ENCODE data around the gene GRN. TPM values are rescaled to one million over a fixed set of nuclear protein-coding genes. Genes with fewer than 3 reads are reported as not detected.

GRN gene
- total RNA-seq, 2 experiments from 2014 or later, result 47.1 to 50.5 TPM

DNA sequence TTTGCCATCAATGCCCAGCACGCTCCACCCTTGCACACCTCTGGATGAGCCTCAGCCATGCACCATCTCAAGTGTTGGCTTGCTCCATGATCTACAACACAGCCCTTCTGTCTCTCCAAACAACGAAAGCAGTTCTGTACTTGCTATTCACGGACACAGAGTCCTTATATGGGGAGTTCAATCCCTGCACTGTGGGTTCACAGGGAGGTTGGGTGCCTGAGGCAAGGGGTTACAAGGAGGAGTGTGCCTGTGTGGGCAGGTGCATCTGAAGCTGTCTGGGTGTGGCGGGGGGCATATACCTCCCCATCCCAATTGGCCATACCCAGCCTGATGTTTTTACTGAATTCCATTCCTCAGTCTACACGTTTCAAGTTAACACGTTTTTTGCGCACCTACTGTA, 31.1 kb upstream of the GRN start:
- H3K4me3 Mint-ChIP-seq, result no peak overlapping the region
- CTCF ChIA-PET, result interaction anchor here (1.2 kb wide), 1 partner anchor 104 kb away, joined by 5 read pairs; no protein-coding TSS in a partner anchor
- H3K27ac Mint-ChIP-seq, result no peak overlapping the region
- DNase-seq, result no peak
- intact Hi-C loops (cut with micrococcal nuclease), result no loop called here
- no peaks in the 10 kb centered on the region for H3K36me3 Mint-ChIP-seq (ENCODE audit: low read depth)
- H3K9me3 Mint-ChIP-seq, result no peaks in the 10 kb centered on the region
- H3K4me1 Mint-ChIP-seq (ENCODE audit: low read depth), result peaks cover 20% of the 10 kb centered on the region
- peaks cover 34% of the 10 kb centered on the region for H3K27me3 Mint-ChIP-seq (ENCODE audit: low read depth)

DNA sequence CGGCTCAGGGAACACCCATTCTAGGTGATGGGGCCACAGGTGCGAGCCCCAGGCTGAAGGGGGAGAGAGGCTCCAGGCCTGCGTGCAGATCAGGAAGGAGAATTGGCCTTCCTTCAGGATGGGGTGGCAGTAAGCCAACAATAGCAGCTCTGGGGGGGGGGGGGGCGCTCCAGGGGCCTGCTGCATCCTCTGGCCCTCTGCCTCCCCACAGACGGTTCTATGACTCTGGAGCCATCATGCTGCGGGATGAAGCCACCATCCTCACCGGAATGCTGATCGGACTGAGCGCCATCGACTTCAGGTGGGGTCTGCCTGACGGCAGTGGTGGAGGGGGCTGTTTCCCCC, 30.6 kb upstream of the GRN start:
- no peaks in the 10 kb centered on the region for H3K9me3 Mint-ChIP-seq
- no peak for DNase-seq
- H3K27ac Mint-ChIP-seq, result no peak overlapping the region
- H3K4me3 Mint-ChIP-seq, result peak overlapping the region; percentile 65
- CTCF ChIA-PET, result no interaction called here
- H3K36me3 Mint-ChIP-seq (ENCODE audit: low read depth), result peaks cover 4% of the 10 kb centered on the region
- H3K4me1 Mint-ChIP-seq (ENCODE audit: low read depth), result peaks cover 17% of the 10 kb centered on the region
- peaks cover 34% of the 10 kb centered on the region for H3K27me3 Mint-ChIP-seq (ENCODE audit: low read depth)
- intact Hi-C loops (cut with micrococcal nuclease), result no loop called here

DNA sequence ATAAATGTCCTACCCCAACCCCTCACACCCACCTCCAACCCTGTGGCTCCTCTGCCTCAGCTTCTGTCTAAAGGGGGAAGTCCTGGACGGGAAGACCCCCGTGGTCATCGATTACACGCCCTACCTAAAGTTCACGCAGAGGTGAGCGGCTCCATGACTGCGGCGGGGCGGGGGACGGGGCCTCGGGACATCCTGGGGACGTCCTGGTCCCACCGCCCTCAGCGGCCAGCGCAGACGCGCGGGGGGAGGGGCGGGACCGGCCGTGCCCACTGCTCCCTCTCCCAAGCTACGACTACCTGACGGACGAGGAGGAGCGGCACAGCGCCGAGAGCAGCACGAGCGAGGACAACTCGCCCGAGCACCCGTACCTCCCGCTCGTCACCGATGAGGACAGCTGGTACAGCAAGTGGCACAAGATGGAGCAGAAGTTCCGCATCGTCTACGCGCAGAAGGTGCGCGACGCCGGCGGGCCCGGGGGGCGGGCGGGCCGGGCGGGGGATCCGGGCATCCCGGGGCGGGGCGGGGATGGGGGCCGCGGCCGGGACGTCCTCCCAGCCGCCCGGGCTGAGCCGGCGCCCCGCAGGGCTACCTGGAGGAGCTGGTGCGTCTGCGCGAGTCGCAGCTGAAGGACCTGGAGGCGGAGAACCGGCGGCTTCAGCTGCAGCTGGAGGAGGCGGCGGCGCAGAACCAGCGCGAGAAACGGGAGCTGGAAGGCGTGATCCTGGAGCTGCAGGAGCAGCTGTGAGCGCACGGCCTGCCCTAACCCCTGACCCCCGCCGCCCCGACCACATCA, 30.0 kb upstream of the GRN start:
- CTCF ChIA-PET, result interaction anchor here (0.9 to 2.2 kb wide), 2 partner anchors 31 to 84 kb away, joined by 4 to 8 read pairs; partner anchors contain the start of gene GRN

DNA sequence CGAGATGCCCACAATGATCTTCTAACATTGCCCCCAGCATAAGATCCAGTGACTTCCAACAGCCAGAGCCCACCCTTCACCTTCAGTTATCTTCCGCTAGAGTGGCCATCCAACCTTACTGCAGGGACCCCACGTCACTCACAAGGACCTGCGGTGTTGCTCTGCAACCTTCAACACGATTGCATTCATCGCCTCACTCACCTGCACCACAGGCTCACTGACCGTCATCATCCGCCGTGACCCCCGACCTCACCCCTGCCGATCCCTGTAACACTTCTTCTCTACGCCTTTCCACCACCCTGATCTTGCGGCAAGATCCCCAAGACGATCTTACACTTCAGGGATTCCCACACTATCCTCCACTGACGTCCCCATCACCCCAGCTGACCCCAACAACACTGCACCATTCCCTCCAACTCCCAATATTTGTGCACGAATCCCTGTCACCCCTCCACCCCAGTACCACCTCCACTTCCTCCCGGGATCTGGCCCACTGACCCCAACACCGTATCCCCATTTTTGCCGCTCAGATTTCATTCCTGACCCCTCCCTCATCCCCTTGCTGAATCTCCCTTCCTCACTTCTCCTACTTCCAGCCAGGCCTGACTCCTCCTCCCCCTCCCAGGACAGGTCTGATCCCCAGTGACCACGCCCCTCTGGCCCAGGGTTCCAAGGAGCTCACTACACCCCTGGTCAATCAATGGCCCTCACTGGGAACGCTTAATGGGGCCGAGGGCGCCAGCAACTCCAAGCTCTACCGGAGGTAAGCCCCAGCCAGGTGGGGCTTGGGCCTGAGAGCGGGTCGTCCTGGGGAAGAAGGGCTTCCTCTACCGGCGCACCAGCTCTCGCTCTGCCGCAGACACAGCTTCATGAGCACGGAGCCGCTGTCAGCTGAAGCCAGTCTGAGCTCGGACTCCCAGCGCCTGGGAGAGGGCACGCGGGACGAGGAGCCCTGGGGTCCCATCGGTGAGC, 29.1 kb upstream of the GRN start:
- DNase-seq, result no peak
- Mint-ChIP-seq H3K27me3 (ENCODE audit: low read depth) (peaks cover 29% of the 10 kb centered on the region), H3K36me3 (ENCODE audit: low read depth) (peaks cover 5% of the 10 kb centered on the region), H3K4me3 (peak overlapping the region; percentile 48), H3K4me1 (ENCODE audit: low read depth) (peaks cover 10% of the 10 kb centered on the region), H3K27ac (no peak overlapping the region), H3K9me3 (no peaks in the 10 kb centered on the region)
- intact Hi-C loops (cut with micrococcal nuclease), result no loop called here
- CTCF ChIA-PET, result interaction anchor here (0.9 to 2.2 kb wide), 4 partner anchors 15 to 321 kb away, joined by 3 to 8 read pairs (median 4); partner anchors contain the start of gene GRN

More for the DNA sequence above, 30.0 kb upstream of the GRN start:
- Mint-ChIP-seq H3K36me3 (ENCODE audit: low read depth) (peaks cover 5% of the 10 kb centered on the region), H3K27me3 (ENCODE audit: low read depth) (peaks cover 29% of the 10 kb centered on the region), H3K27ac (no peak overlapping the region), H3K4me1 (ENCODE audit: low read depth) (peaks cover 11% of the 10 kb centered on the region), H3K4me3 (peak overlapping the region; percentile 65), H3K9me3 (no peaks in the 10 kb centered on the region)
- DNase-seq, result peak; percentile 56
- intact Hi-C loops (cut with micrococcal nuclease), result no loop called here

DNA sequence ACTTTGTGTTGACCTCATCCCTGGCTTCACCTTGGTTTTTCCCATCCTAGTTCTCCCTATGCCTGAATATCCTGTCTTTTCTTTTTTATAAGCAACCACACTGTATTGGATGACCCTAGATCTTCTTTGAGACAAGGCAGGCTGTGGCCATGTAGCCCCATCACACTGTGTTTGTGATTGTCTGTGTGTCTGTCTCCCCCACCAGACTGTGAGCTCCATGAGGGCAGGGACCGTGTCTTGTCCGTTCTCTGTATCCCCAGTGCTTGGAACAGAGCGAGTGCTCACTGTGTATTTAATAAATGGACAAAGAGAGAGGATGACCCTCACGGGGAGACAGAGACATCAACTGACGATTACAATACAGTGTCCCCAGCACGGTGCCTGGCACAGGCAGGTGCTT, 27.6 kb upstream of the GRN start:
- Mint-ChIP-seq H3K27ac (no peak overlapping the region), H3K9me3 (no peaks in the 10 kb centered on the region), H3K4me1 (ENCODE audit: low read depth) (peaks cover 14% of the 10 kb centered on the region), H3K4me3 (no peak overlapping the region), H3K36me3 (ENCODE audit: low read depth) (peaks cover 6% of the 10 kb centered on the region), H3K27me3 (ENCODE audit: low read depth) (peaks cover 29% of the 10 kb centered on the region)
- CTCF ChIA-PET, result interaction anchor here (1.1 to 2.2 kb wide), 3 partner anchors 28 to 167 kb away, joined by 3 to 8 read pairs (median 3); partner anchors contain the start of gene GRN
- DNase-seq, result no peak
- intact Hi-C loops (cut with micrococcal nuclease), result no loop called here

DNA sequence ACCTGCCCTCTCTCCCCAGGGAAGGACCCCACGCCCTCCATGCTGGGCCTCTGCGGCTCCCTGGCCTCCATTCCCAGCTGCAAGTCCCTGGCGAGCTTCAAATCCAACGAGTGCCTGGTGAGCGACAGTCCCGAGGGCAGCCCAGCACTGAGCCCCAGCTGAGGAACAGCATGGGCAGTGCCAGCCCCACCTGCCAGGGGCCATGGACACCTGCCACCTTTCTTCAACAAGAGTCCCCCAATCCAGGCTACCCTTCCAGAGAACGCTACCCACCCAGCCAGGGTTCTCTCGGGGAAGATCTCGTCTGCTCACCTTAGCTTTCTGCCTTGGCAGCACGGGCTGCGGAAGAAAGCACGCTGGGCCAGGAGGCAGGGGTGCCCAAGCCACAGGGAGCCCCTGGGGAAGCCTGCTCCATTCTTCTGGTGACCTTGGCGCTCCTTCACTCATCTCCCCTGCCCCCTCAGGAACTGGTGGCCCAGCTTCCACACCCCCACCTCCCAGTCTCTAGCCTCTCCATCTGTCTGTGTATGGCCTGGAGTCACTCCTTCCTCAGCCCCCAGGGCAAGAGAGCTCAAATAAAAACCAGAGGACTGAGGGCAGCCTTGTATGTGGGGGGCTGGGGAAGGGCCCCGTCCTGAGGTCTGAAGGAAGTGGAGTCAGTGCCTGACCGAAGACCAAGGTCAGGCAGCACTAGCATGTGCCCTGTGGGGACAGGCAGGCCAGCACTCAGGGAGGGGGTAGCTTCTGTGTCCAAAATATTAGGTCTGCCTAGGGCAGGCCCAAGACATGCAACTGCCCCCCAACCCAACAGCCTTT, 26.8 kb upstream of the GRN start:
- DNase-seq, result no peak
- no peaks in the 10 kb centered on the region for H3K9me3 Mint-ChIP-seq
- intact Hi-C loops (cut with micrococcal nuclease), result no loop called here
- peaks cover 20% of the 10 kb centered on the region for H3K4me1 Mint-ChIP-seq (ENCODE audit: low read depth)
- no peak overlapping the region for H3K27ac Mint-ChIP-seq
- H3K36me3 Mint-ChIP-seq (ENCODE audit: low read depth), result peaks cover 6% of the 10 kb centered on the region
- CTCF ChIA-PET, result interaction anchor here (1.1 kb wide), 2 partner anchors 108 to 168 kb away, joined by 3 read pairs; no protein-coding TSS in a partner anchor
- H3K27me3 Mint-ChIP-seq (ENCODE audit: low read depth), result peaks cover 27% of the 10 kb centered on the region
- no peak overlapping the region for H3K4me3 Mint-ChIP-seq

DNA sequence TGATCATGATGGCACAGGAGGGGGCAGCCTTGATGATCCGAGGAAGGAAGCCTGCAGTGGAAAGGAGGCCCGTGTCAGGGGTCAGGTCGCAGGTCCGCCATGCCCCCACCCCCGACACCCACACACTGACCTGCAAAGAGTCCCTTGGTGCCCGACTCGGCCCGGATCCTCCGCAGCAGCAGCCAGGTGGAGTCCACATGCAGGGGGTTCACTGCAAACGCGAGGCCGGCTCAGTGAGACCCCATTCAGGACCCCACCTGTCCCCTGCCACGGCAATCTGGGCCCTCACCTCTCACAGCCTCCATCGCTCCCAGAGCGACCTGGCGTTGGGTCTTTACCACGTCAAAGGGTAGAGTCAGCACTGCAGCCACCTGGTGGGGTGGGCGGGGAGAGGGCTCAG, 25.0 kb upstream of the GRN start:
- intact Hi-C loops (cut with micrococcal nuclease), result no loop called here
- Mint-ChIP-seq H3K9me3 (no peaks in the 10 kb centered on the region), H3K27ac (no peak overlapping the region), H3K27me3 (ENCODE audit: low read depth) (peaks cover 20% of the 10 kb centered on the region), H3K4me1 (ENCODE audit: low read depth) (peaks cover 26% of the 10 kb centered on the region), H3K36me3 (ENCODE audit: low read depth) (peaks cover 6% of the 10 kb centered on the region), H3K4me3 (no peak overlapping the region)
- CTCF ChIA-PET, result interaction anchor here (1.2 kb wide), 1 partner anchor 11 kb away, joined by 3 read pairs; no protein-coding TSS in a partner anchor
- no peak for DNase-seq

DNA sequence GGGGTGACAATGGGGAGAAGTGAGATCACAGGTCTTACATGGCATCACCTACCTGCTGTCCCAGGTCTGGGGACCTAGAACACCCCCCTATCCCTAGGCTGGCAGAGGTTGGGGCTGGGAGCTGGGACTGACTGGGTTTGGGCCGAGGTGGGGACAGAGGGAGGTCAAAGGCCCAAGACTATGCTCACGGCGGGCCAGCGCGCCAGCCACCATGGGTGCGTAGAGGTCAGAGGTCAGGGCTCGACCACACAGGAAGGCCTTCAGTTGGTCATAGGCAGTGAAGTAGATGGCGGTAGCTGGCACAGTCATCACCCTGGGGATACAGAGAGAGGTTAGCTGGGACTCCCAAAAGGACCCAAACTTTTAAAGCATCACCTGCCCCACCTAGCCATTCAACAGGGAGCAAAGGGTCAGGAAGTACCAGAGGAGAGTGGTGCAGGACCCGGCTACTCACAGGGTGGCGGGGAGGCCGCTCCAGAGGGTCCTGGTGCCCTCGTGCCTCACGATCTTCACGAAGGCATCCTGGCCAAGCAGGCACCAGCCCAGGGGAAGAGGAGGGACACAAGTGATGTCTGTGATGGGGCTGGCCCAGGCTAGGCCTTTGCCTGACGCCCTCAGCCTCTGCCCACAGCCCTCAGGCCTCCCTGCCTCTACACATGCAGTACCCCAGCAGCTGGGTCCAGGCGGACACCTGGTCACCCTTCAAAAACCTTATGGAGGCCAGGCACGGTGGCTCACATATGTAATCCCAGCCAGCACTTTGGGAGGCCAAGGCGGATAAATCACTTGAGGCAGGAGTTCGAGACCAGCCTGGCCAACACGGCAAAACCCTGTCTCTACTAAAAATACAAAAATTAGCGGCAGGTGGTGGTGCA, 23.6 kb upstream of the GRN start:
- intact Hi-C loops (cut with micrococcal nuclease), result no loop called here

DNA sequence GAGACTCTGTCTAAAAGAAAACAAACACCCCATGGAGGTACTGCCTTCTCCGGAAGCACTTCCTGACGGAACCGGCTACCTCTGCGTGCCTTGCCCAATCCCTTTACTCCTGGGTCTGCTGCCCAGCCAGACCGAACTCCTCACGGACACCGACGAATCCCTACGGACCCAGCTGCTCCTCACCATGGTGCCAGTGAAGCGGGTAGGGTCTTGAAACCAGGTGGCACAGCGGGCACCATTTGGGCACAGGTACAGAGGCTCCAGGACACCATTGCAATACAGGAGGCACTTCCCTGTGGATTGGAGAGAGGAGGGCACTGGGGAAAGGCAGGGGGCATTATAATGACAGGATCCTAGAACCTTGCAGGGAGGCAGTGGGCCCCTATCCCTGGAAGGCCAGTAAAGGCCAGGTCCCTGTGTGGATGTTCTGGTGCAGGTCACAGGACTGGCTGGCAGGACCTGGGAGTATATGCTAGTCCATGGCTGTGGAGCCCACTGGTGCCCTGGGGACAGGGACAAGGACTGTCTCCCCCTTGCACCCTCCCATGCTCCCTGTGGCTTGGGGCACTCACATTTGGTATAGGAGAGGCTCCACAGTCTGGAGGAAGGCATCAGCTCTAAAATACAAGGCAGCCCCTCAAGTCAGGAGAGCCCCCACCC, 22.7 kb upstream of the GRN start:
- intact Hi-C loops (cut with micrococcal nuclease), result no loop called here
- Mint-ChIP-seq H3K4me1 (ENCODE audit: low read depth) (peaks cover 26% of the 10 kb centered on the region), H3K9me3 (no peaks in the 10 kb centered on the region), H3K27me3 (ENCODE audit: low read depth) (peaks cover 4% of the 10 kb centered on the region), H3K36me3 (ENCODE audit: low read depth) (peaks cover 6% of the 10 kb centered on the region), H3K27ac (no peak overlapping the region), H3K4me3 (no peak overlapping the region)
- CTCF ChIA-PET, result no interaction called here
- DNase-seq, result no peak

More for the DNA sequence above, 23.6 kb upstream of the GRN start:
- Mint-ChIP-seq H3K9me3 (no peaks in the 10 kb centered on the region), H3K4me1 (ENCODE audit: low read depth) (peaks cover 24% of the 10 kb centered on the region), H3K4me3 (no peak overlapping the region), H3K27me3 (ENCODE audit: low read depth) (peaks cover 8% of the 10 kb centered on the region), H3K27ac (no peak overlapping the region), H3K36me3 (ENCODE audit: low read depth) (peaks cover 6% of the 10 kb centered on the region)
- CTCF ChIA-PET, result no interaction called here
- no peak for DNase-seq

DNA sequence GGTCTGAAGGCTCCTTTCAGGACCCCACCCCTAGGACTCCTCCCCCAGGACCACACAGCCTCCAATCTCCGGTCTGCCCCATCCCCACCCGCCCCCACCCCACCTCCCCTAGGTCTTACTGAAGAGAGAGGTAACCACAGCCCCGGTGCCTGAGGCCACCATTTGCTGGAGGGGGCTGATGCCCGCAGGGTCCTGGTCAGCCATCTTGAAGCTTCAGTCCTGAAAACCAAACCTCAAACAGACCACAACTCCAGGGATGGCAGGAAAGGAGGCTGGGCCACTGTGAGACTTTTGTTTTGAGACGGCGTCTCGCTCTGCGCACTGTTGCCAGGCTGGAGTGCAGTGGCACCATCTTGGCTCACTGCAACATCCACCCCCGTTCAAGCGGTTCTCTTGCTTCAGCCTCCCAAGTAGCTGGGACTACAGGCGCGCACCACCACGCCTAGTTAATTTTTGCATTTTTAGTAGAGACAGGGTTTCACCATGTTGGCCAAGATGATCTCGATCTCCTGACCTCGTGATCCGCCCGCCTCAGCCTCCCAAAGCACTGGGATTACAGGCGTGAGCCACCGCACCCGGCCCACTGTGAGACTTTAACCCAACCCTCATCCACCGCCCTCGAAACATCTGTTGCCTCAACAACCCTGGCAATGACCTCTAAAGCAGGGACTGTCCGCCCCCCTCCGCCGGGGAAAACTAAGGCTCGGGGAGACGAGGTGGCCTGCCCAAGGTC, 21.6 kb upstream of the GRN start:
- no peak for DNase-seq
- intact Hi-C loops (cut with micrococcal nuclease), result loop anchor here (1.0 to 2.0 kb wide), 2 partner anchors 113 to 182 kb away; partner anchors contain the start of gene HROB
- Mint-ChIP-seq H3K9me3 (no peaks in the 10 kb centered on the region), H3K4me1 (ENCODE audit: low read depth) (peaks cover 30% of the 10 kb centered on the region), H3K4me3 (peak overlapping the region; percentile 83), H3K27me3 (ENCODE audit: low read depth) (no peaks in the 10 kb centered on the region), H3K36me3 (ENCODE audit: low read depth) (peaks cover 6% of the 10 kb centered on the region), H3K27ac (no peak overlapping the region)
- CTCF ChIA-PET, result interaction anchor here (0.6 to 1.6 kb wide), 3 partner anchors 40 to 107 kb away, joined by 3 read pairs; partner anchors contain the start of gene FAM171A2

Measured in activated naive CD4-positive, alpha-beta T cell treated with anti-CD3 and anti-CD28 coated beads for 36 hours (primary cell).